ENCODE data around the gene CD99L2.

CD99L2 gene

DNA sequence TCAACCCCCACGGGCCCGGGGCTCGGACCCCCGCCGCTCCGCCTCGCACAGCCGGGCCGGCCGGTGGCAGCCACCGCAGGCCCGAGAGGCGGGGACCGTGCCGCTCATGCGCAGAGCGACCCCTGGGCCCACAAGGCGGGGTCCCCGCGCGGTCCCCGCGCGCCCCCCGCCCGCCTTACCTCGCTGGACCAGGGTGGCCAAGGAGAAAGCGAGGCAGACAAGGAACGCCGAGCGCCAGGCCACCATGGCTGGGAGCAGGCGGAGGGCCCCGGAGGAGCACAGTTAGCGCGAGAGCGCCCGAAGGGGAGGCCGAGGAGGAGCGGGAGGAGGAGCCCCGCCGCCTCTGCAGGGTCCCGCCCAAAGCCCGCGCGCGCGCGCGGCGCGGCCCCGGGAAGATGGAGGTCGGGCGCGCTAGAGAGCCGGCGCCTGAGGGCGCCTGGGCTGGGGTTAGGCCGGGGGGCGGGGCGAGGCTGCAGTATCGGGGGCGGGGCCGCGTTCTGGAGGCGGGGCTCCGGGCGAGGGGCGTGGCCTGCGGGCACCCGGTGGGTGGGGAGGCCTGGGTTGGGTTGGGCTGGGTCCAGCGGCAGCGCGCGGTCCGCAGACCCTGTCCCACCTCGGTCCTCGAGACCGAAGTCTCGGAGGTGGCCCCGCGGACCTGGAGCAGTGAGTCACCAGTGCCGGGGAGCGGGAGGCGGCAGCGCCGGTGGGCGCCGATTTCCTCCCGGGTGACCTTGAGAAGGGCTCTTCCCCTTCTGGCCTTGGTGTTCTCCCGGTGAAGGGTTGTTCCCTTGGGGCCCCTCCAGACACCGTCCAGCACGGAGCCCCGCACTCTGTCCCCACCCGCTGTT, at the start of gene CD99L2:
TSS of gene CD99L2 (minus strand) at position 326 of the 848 bp plus-strand sequence. CDS start at position 246, 80 bp downstream.
- peak; percentile 90 to 94 for DNase-seq
- TF ChIP-seq POLR2A (IDR thresholded peaks at IDR 0.05; ENCODE audit: low read length) (peak; percentile 47), GATA1 (IDR thresholded peaks at IDR 0.05; ENCODE audit: low read depth, low read length) (no peak)

DNA sequence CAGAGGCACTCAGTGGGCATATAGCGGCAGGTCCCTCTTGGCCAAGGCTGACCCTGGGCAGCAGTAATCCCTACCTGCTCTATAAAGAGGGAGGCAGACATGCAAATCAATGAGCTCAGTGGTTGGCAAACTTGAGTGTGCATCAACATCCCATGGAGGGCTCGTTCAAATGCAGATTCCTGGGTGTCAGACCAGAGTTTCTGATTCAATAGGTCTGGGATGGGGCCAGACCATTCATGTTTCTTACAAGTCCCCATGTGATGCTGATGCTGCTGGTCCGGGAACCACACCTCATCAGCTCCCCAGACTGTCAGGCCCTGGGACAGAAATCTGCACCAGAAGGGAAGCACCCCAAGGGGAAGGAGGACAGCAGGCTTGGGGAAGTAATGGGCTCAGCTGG, 45.8 kb upstream of the CD99L2 start:
- no peak for DNase-seq
- TF ChIP-seq GATA1 (IDR thresholded peaks at IDR 0.05; ENCODE audit: low read depth, low read length), result no peak
- TF ChIP-seq POLR2A (IDR thresholded peaks at IDR 0.05; ENCODE audit: low read length), result no peak

DNA sequence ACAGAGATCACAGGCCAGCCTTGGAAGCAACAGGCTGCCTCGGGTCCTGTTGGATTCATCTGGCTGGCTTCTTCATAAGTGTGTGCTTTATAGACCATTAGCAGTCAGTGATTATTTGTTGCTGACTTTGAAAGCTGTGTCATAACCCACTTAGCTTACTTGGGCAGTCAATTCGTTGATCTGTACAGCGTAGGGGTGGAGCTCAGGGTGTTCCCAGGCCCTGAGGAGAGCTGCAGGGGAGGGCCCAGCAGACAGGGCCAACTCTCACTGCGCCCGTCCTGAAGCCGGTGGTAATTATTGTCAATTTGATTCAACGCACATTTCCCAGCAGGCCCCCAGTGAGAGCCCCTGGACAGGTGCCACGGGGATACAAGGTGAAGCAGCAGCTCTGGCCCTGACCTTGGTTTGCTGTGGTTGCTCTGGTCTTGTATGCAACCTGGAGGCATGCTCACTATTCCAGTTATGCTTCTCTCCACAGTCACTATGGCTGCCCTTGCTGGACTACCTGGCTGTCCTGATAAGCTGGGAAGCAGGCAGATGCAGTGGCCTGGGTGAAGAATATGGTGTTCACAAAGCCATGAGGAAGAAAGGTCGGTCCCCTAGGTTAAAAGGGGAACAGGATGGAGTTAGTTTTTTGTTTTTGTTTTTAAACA, 44.6 kb upstream of the CD99L2 start:
- DNase-seq, result peak; percentile 8 to 13
- TF ChIP-seq POLR2A (IDR thresholded peaks at IDR 0.05; ENCODE audit: low read length) (no peak), GATA1 (IDR thresholded peaks at IDR 0.05; ENCODE audit: low read depth, low read length) (no peak)

- TF ChIP-seq POLR2A (IDR thresholded peaks at IDR 0.05; ENCODE audit: low read length) (no peak), GATA1 (IDR thresholded peaks at IDR 0.05; ENCODE audit: low read depth, low read length) (no peak)
- peak; percentile 15 to 55 for DNase-seq
These were observed 43.1 kb upstream of the CD99L2 start for GRCh38 chrX:150941580-150941979.

- no peak for DNase-seq
- TF ChIP-seq GATA1 (IDR thresholded peaks at IDR 0.05; ENCODE audit: low read depth, low read length) (no peak), POLR2A (IDR thresholded peaks at IDR 0.05; ENCODE audit: low read length) (no peak)
These were observed 42.5 kb upstream of the CD99L2 start for GRCh38 chrX:150940844-150941495.

DNA sequence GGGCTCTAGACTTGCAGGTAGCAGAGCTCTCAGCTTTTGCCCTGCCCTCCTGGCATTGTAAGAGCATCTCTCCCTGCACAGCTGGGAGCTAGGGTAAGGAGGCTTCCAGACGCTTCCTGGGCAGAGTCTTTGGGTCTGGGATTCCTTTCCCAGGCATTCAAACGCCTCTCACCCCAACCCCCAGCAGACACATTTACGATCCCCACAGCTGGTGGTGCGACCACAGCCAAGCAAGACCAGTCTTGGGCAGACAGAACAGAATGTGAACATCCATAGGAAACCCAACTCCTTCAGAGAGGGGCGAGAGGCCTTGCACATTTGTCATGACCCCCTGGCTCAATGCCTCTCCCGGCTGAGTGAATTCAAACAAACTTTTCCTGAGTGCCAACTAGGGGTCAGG, 38.1 kb upstream of the CD99L2 start:
- DNase-seq, result no peak
- TF ChIP-seq GATA1 (IDR thresholded peaks at IDR 0.05; ENCODE audit: low read depth, low read length), result no peak
- TF ChIP-seq POLR2A (IDR thresholded peaks at IDR 0.05; ENCODE audit: low read length), result no peak

- TF ChIP-seq POLR2A (IDR thresholded peaks at IDR 0.05; ENCODE audit: low read length) (no peak), GATA1 (IDR thresholded peaks at IDR 0.05; ENCODE audit: low read depth, low read length) (no peak)
- DNase-seq, result no peak
These were observed 37.0 kb upstream of the CD99L2 start for GRCh38 chrX:150935467-150935866.

- peak in 1 of 2 experiments; percentile 4 for DNase-seq
These were observed 36.0 kb upstream of the CD99L2 start for GRCh38 chrX:150934453-150934852.

GRCh38 chrX:150933945-150934350, 35.5 kb upstream of the CD99L2 start:
- TF ChIP-seq POLR2A (IDR thresholded peaks at IDR 0.05; ENCODE audit: low read length) (no peak), GATA1 (IDR thresholded peaks at IDR 0.05; ENCODE audit: low read depth, low read length) (no peak)

More at GRCh38 chrX:150934453-150934852, 36.0 kb upstream of the CD99L2 start:
- no peak for TF ChIP-seq POLR2A (IDR thresholded peaks at IDR 0.05; ENCODE audit: low read length)
- no peak for TF ChIP-seq GATA1 (IDR thresholded peaks at IDR 0.05; ENCODE audit: low read depth, low read length)

DNA sequence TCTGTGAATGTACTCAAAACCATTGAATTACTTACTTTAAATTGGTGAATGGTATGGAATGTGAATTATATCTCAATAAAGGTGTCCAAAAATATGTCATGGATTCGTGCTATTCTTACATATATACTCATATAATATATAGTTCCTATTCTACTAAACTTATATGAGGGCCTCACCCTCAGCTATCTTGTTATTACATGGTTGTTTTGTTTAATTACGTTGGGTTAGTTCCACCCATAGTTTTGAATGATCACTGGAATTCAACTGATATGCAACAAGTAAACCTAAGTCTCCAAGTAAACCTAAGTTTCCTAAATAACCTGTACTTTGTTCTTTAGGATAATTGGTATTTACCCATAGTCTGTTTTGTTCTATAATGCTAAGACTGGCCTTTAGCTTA, 30.6 kb upstream of the CD99L2 start:
- DNase-seq, result no peak
- TF ChIP-seq GATA1 (IDR thresholded peaks at IDR 0.05; ENCODE audit: low read depth, low read length), result no peak
- TF ChIP-seq POLR2A (IDR thresholded peaks at IDR 0.05; ENCODE audit: low read length), result no peak

More at GRCh38 chrX:150933945-150934350, 35.5 kb upstream of the CD99L2 start:
- peak in 1 of 2 experiments; percentile 0 for DNase-seq

GRCh38 chrX:150926791-150927190, 28.3 kb upstream of the CD99L2 start:
- DNase-seq, result no peak
- TF ChIP-seq POLR2A (IDR thresholded peaks at IDR 0.05; ENCODE audit: low read length) (no peak), GATA1 (IDR thresholded peaks at IDR 0.05; ENCODE audit: low read depth, low read length) (no peak)

DNA sequence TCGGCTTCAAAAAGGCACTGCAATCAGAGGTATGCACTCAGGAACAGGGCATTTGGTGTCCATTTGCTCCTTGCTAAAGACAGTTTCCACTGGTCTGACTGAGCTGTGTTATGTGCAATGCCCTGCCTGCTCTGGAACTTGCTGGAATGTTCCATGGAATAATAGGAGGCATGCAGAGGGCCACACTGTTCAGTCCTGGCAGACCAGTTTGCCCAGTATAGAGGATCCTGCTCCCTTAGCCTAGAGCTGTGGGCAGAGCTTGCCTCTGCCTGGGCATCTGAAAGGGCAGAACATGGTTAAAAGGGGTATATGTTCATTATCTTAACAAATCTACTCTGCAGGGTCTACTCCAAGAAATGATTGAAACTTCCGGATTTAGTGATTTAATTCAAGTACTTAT, 27.8 kb upstream of the CD99L2 start:
- TF ChIP-seq GATA1 (IDR thresholded peaks at IDR 0.05; ENCODE audit: low read depth, low read length) (no peak), POLR2A (IDR thresholded peaks at IDR 0.05; ENCODE audit: low read length) (no peak)
- DNase-seq, result no peak

- DNase-seq, result no peak
- TF ChIP-seq GATA1 (IDR thresholded peaks at IDR 0.05; ENCODE audit: low read depth, low read length) (no peak), POLR2A (IDR thresholded peaks at IDR 0.05; ENCODE audit: low read length) (no peak)
These were observed 20.9 kb upstream of the CD99L2 start for GRCh38 chrX:150919401-150919800.

GRCh38 chrX:150913511-150913910, 15.0 kb upstream of the CD99L2 start:
- TF ChIP-seq GATA1 (IDR thresholded peaks at IDR 0.05; ENCODE audit: low read depth, low read length) (no peak), POLR2A (IDR thresholded peaks at IDR 0.05; ENCODE audit: low read length) (no peak)

More at GRCh38 chrX:150913511-150913910, 15.0 kb upstream of the CD99L2 start:
- no peak for DNase-seq
